H1 (cell line): ENCODE results near the gene TMIGD1. TPM values are rescaled to one million over a fixed set of nuclear protein-coding genes. Genes with fewer than 3 reads are reported as not detected.

Experiments used
- CEBPB ChIP-seq: IDR thresholded peaks from 2 replicates; pipeline ENCODE4 v1.6.1; 2012; ENCODE audit warnings: low read depth, low read length
- CHD7 ChIP-seq: fragments of 300-600 bp; sonication (generic); IDR thresholded peaks from 2 replicates; pipeline ENCODE4 v1.7.1; 2012; ENCODE audit warnings: low read length, moderate library complexity, mild to moderate bottlenecking, inconsistent platforms; ENCODE audit not compliant: insufficient replicate concordance
- HDAC2 ChIP-seq, 2 experiments: fragments of 300-600 bp in 1 of 2; sonication (generic) in 1 of 2; IDR thresholded peaks; 2 replicates each; pipeline ENCODE4 v1.6.1; 2011 to 2012; ENCODE audit warnings: low read depth in 2 of 2, low read length in 2 of 2, mild to moderate bottlenecking in 2 of 2, moderate library complexity in 2 of 2, borderline replicate concordance in 1 of 2, inconsistent platforms in 1 of 2
- NANOG ChIP-seq: IDR thresholded peaks from 2 replicates; pipeline ENCODE4 v1.6.1; 2011; ENCODE audit warnings: low read length, low read depth, mild to moderate bottlenecking, inconsistent platforms; ENCODE audit not compliant: insufficient read depth, poor library complexity, severe bottlenecking
- SAP30 ChIP-seq: fragments of 300-600 bp; sonication (generic); IDR thresholded peaks from 2 replicates; pipeline ENCODE4 v1.7.1; 2012; ENCODE audit warnings: low read length, moderate library complexity, mild to moderate bottlenecking, inconsistent platforms; ENCODE audit not compliant: insufficient read depth, insufficient replicate concordance
- SIN3A ChIP-seq, 2 experiments: IDR thresholded peaks in 1 of 2; conservative IDR thresholded peaks in 1 of 2; 2 replicates each; pipeline ENCODE4 v1.6.1; 2011 to 2012; ENCODE audit warnings: low read length in 2 of 2, improper control_type of control experiment in 1 of 2, low read depth in 1 of 2, mild to moderate bottlenecking in 1 of 2
- SIX5 ChIP-seq: IDR thresholded peaks from 2 replicates; pipeline ENCODE4 v1.6.1; 2011; ENCODE audit warnings: mild to moderate bottlenecking, low read depth, low read length
- polyA plus RNA-seq, 7 experiments: library from polyadenylated mRNA; depleted of rRNA in 3 of 7; stranded (reverse) in 5 of 7; unstranded in 2 of 7; fragments of >200 nt in 5 of 7; fragments of 200-250 nt in 2 of 7; gene quantifications; 1 replicate in 5 of 7; 2 replicates in 1 of 7; 4 replicates in 1 of 7; pipeline versions ENCODE4 v1.2.1 to v1.2.3, GENCODE V29; 2011 to 2013; ENCODE audit warnings: missing spikeins in 2 of 7, mixed read lengths in 2 of 7
- total RNA-seq: library from RNA; stranded (reverse); fragmentation: NEBNext Ultra II Directional; extraction: Animal tissue kit (Norgen Biotek cat#: 25700); gene quantifications from 2 replicates; pipeline ENCODE4 v1.2.1, GENCODE V29; 2021

TMIGD1 gene
- total and polyA plus RNA-seq, 2 of the 8 experiments (the other 6 are each of a cell fraction or from before 2014, with no cell fraction given), result not detected

DNA sequence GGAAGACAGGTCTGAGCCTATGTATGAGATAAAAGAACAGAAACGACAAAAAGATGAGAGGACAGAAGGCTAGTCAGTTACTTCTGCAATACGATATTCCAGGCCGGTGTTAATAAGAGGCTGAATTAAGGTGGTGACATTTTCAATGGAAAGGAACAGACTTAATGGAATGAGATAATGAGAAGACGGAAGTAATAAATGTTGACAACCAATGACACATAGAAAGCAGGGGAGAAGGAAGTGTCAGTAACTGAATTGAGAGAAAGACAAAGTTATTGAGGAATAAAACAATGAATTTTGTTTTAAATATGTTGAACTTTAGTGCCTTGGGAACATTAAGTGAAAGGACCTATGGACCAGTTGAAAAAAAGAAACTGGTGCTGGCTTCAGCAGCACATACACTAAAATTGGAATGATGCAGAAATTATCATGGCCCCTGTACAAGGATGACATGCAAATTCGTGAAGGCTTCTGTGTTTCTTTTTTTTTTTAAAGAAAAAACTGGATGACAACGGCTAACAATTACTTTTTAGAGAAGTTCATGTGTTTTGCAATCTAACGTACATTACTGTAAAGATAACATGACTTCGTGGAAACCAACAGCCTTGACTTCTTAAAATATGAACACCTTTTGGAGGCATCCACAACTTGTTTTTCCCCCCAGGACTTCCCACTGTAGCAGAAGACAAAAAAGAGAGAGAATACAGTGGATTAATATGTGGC, 26.4 kb upstream of the TMIGD1 start (continued):
- no peak for TF ChIP-seq CHD7
- no peak for TF ChIP-seq NANOG
- TF ChIP-seq HDAC2 (IDR thresholded peaks at IDR 0.05; ENCODE audit: borderline replicate concordance in 1 of 2, low read depth in 2 of 2, low read length in 2 of 2), result no peak
- no peak for TF ChIP-seq CEBPB
- no peak for TF ChIP-seq SIN3A (conservative IDR thresholded peaks at IDR 0.05 in 1 of 2, IDR thresholded peaks at IDR 0.05 in 1 of 2; ENCODE audit: low read depth in 1 of 2, low read length in 2 of 2)
- TF ChIP-seq SAP30, result no peak
- no peak for TF ChIP-seq SIX5
